GM10266 (cell line): ENCODE measurements around the gene LUZP2.

Experiments
- DNase-seq: peaks from one replicate; pipeline ENCODE4 v3.0.0; 2012; ENCODE audit errors: extremely low spot score
- TF ChIP-seq, protein P1 (sequence below): IDR thresholded peaks from 2 replicates; pipeline ENCODE4 v1.5.1; 2012; ENCODE audit warnings: mild to moderate bottlenecking, low read depth; ENCODE audit not compliant: control insufficient read depth, insufficient read depth; ENCODE audit errors: missing control alignments

LUZP2 gene

GRCh38 chr11:24759742-24760141 lies 262.9 kb downstream of the LUZP2 start:
- DNase-seq: no peak
- TF ChIP-seq, protein P1, sequence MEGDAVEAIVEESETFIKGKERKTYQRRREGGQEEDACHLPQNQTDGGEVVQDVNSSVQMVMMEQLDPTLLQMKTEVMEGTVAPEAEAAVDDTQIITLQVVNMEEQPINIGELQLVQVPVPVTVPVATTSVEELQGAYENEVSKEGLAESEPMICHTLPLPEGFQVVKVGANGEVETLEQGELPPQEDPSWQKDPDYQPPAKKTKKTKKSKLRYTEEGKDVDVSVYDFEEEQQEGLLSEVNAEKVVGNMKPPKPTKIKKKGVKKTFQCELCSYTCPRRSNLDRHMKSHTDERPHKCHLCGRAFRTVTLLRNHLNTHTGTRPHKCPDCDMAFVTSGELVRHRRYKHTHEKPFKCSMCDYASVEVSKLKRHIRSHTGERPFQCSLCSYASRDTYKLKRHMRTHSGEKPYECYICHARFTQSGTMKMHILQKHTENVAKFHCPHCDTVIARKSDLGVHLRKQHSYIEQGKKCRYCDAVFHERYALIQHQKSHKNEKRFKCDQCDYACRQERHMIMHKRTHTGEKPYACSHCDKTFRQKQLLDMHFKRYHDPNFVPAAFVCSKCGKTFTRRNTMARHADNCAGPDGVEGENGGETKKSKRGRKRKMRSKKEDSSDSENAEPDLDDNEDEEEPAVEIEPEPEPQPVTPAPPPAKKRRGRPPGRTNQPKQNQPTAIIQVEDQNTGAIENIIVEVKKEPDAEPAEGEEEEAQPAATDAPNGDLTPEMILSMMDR: no peak

- no peak for DNase-seq
- TF ChIP-seq, protein P1: no peak
Observed at GRCh38 chr11:24760681-24761080, 263.8 kb downstream of the LUZP2 start.

GRCh38 chr11:24762076-24762475 lies 265.2 kb downstream of the LUZP2 start:
- TF ChIP-seq, protein P1: no peak
- DNase-seq: no peak

- TF ChIP-seq, protein P1: no peak
- no peak for DNase-seq
Observed at GRCh38 chr11:24767411-24767810, 270.6 kb downstream of the LUZP2 start.

DNA sequence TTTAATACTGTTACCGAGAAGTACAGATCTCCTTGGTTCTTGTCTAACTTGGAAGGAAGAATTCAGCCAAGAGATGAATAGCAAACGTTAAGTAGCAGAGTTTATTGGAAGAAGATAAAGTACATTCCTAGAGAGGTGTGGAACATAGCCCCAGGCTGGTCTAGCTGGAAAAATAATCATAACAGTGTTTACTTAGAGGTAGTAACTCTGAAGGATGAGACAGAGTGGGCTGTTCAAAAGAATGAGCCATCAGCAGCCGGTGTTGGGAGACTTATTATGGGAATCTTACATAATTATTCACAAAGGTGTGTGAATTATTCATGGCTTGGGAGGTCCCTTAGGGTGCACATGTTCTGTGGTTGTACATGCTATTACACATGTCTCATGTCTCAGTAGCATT lies 276.5 kb downstream of the LUZP2 start:
- DNase-seq: no peak
- TF ChIP-seq, protein P1: no peak

GRCh38 chr11:24779791-24780190 lies 282.9 kb downstream of the LUZP2 start:
- no peak for DNase-seq
- TF ChIP-seq, protein P1: no peak

- DNase-seq: no peak
Observed at GRCh38 chr11:24781288-24781687, 284.4 kb downstream of the LUZP2 start.

More at GRCh38 chr11:24781288-24781687, 284.4 kb downstream of the LUZP2 start:
- TF ChIP-seq, protein P1: no peak
